Suprapubic skin (tissue), 3 donors: Measurements from ENCODE around the gene DAO.

Experiments
- CTCF ChIP-seq, 2 donors: fragments of 200-600 bp in 1 of 2; fragments of 450-650 bp in 1 of 2; sonication (generic) in 1 of 2; IDR thresholded peaks; one replicate each; pipeline ENCODE4 v1.5.1; 2016 to 2019; ENCODE audit warnings: antibody characterized with exemption in 2 of 2, mild to moderate bottlenecking in 1 of 2, moderate library complexity in 1 of 2
- POLR2AphosphoS5 ChIP-seq, 3 donors: sonication (generic); formaldehyde crosslinking; IDR thresholded peaks; one replicate each; pipeline ENCODE4 v1.6.1; 2017; ENCODE audit warnings: antibody characterized with exemption in 3 of 3

- TF ChIP-seq CTCF (IDR thresholded peaks at IDR 0.05) (no peak), POLR2AphosphoS5 (IDR thresholded peaks at IDR 0.05) (no peak)
Measured at GRCh38 chr12:108868781-108869180, 11.1 kb upstream of the DAO start.
